Measurements from ENCODE around the gene TRPM6. TPM values are rescaled to one million over a fixed set of nuclear protein-coding genes. Genes with fewer than 3 reads are reported as not detected.

Gene TRPM6
- total and polyA plus RNA-seq, 8 donors: under 0.01 to 18.8 (median 2.3) TPM; not detected in 2

GRCh38 chr9:74848153-74848525, 39.6 kb downstream of the TRPM6 start:
- 45 to 60% (median 47%) methylated on average over 4 of the region's 4 CpGs for WGBS, 5 donors
- intact Hi-C loops (cut with DNase I; ENCODE audit: low total_unique reads): no loop called here
- TF ChIP-seq EP300 (IDR thresholded peaks at IDR 0.05) (no peak), CTCF (IDR thresholded peaks at IDR 0.05) (no peak), POLR2AphosphoS5 (IDR thresholded peaks at IDR 0.05) (no peak), POLR2A (IDR thresholded peaks at IDR 0.05) (no peak)
- Histone ChIP-seq H3K27me3 (no peaks in the 10 kb centered on the region), H3K4me1 (no peaks in the 10 kb centered on the region), H3K36me3 (no peaks in the 10 kb centered on the region), H3K4me3 (no peak overlapping the region), H3K27ac (no peak overlapping the region), H3K9me3 (no peaks in the 10 kb centered on the region)
- peak in 1 of 2 donors; percentile 20 for DNase-seq

- intact Hi-C loops (cut with DNase I; ENCODE audit: low total_unique reads): no loop called here
- TF ChIP-seq CTCF (IDR thresholded peaks at IDR 0.05) (no peak), EP300 (IDR thresholded peaks at IDR 0.05) (no peak), POLR2A (IDR thresholded peaks at IDR 0.05) (no peak), POLR2AphosphoS5 (IDR thresholded peaks at IDR 0.05) (no peak)
- Histone ChIP-seq H3K27me3 (no peaks in the 10 kb centered on the region), H3K36me3 (no peaks in the 10 kb centered on the region), H3K4me3 (no peak overlapping the region), H3K9me3 (no peaks in the 10 kb centered on the region), H3K4me1 (no peaks in the 10 kb centered on the region), H3K27ac (no peak overlapping the region)
- no peak for DNase-seq
- WGBS, 5 donors: 79 to 87% (median 82%) methylated on average over 5 of the region's 5 CpGs
These were observed 40.1 kb downstream of the TRPM6 start for GRCh38 chr9:74847478-74848152.

GRCh38 chr9:74846766-74847165, 41.0 kb downstream of the TRPM6 start:
- Histone ChIP-seq H3K4me3 (no peak overlapping the region), H3K9me3 (no peaks in the 10 kb centered on the region), H3K36me3 (no peaks in the 10 kb centered on the region), H3K4me1 (no peaks in the 10 kb centered on the region), H3K27ac (no peak overlapping the region), H3K27me3 (no peaks in the 10 kb centered on the region)
- intact Hi-C loops (cut with DNase I; ENCODE audit: low total_unique reads): no loop called here
- 74 to 82% (median 77%) methylated on average over 6 of the region's 6 CpGs for WGBS, 5 donors
- TF ChIP-seq POLR2A (IDR thresholded peaks at IDR 0.05) (no peak), CTCF (IDR thresholded peaks at IDR 0.05) (no peak), POLR2AphosphoS5 (IDR thresholded peaks at IDR 0.05) (no peak), EP300 (IDR thresholded peaks at IDR 0.05) (no peak)
- DNase-seq: no peak

- TF ChIP-seq CTCF (IDR thresholded peaks at IDR 0.05): no peak
- TF ChIP-seq EP300 (IDR thresholded peaks at IDR 0.05): no peak
- TF ChIP-seq POLR2A (IDR thresholded peaks at IDR 0.05): no peak
- no peak for TF ChIP-seq POLR2AphosphoS5 (IDR thresholded peaks at IDR 0.05)
- H3K9me3 ChIP-seq: no peaks in the 10 kb centered on the region
- H3K4me1 ChIP-seq: no peaks in the 10 kb centered on the region
- H3K27ac ChIP-seq: no peak overlapping the region
- intact Hi-C loops (cut with DNase I; ENCODE audit: low total_unique reads): no loop called here
- 77 to 86% (median 82%) methylated on average over 4 of the region's 4 CpGs for WGBS, 5 donors
- H3K27me3 ChIP-seq: no peaks in the 10 kb centered on the region
- H3K36me3 ChIP-seq: no peaks in the 10 kb centered on the region
- H3K4me3 ChIP-seq: no peak overlapping the region
- DNase-seq: no peak
These were observed 49.4 kb downstream of the TRPM6 start for GRCh38 chr9:74838351-74838750.

Data from stomach (tissue), 9 donors.